IPS DF 4.7 (cell line): ENCODE results near the gene BABAM2.
"Not testable (repeated sequence)": the region's sequence is repeated elsewhere in the genome, so short reads cannot be mapped to it uniquely, and the experiment has no call there.

ENCODE experiments used
- DNase-seq: peaks from one replicate; pipeline ENCODE4 v3.0.0-alpha.2; 2013; ENCODE audit warnings: low spot score; ENCODE audit errors: extremely low read depth

Gene BABAM2

GRCh38 chr2:27973592-27973991 lies 83.1 kb downstream of the BABAM2 start:
- peak; percentile 7 for DNase-seq

GRCh38 chr2:27976308-27976707 lies 85.8 kb downstream of the BABAM2 start:
- no peak for DNase-seq

GRCh38 chr2:27977731-27978312 lies 87.3 kb downstream of the BABAM2 start:
- no peak for DNase-seq

GRCh38 chr2:27978761-27979160 lies 88.2 kb downstream of the BABAM2 start:
- DNase-seq, result not testable (repeated sequence)

- no peak for DNase-seq
Observed at GRCh38 chr2:27980242-27980641, 89.7 kb downstream of the BABAM2 start.

GRCh38 chr2:27984153-27984552 lies 93.6 kb downstream of the BABAM2 start:
- DNase-seq, result no peak

GRCh38 chr2:27988306-27988705 lies 97.8 kb downstream of the BABAM2 start:
- DNase-seq, result no peak

- no peak for DNase-seq
Observed at GRCh38 chr2:27988718-27989117, 98.2 kb downstream of the BABAM2 start.

- DNase-seq, result no peak
Observed at GRCh38 chr2:27989149-27989548, 98.6 kb downstream of the BABAM2 start.

- DNase-seq, result no peak
Observed at GRCh38 chr2:27990030-27990590, 99.6 kb downstream of the BABAM2 start.

- DNase-seq, result no peak
Observed at GRCh38 chr2:27991146-27991545, 100.6 kb downstream of the BABAM2 start.

GRCh38 chr2:27992787-27993401 lies 102.4 kb downstream of the BABAM2 start:
- no peak for DNase-seq

- no peak for DNase-seq
Observed at GRCh38 chr2:27993402-27993787, 102.9 kb downstream of the BABAM2 start.

- DNase-seq, result no peak
Observed at GRCh38 chr2:27993950-27994728, 103.6 kb downstream of the BABAM2 start.

- DNase-seq, result no peak
Observed at GRCh38 chr2:27996156-27996922, 105.8 kb downstream of the BABAM2 start.

GRCh38 chr2:28000287-28000686 lies 109.8 kb downstream of the BABAM2 start:
- DNase-seq, result no peak

- DNase-seq, result no peak
Observed at GRCh38 chr2:28002181-28002580, 111.7 kb downstream of the BABAM2 start.

GRCh38 chr2:28004086-28004485 lies 113.6 kb downstream of the BABAM2 start:
- no peak for DNase-seq

- no peak for DNase-seq
Observed at GRCh38 chr2:28009732-28010131, 119.2 kb downstream of the BABAM2 start.

- DNase-seq, result no peak
Observed at GRCh38 chr2:28011322-28011737, 120.8 kb downstream of the BABAM2 start.

- not testable (repeated sequence) for DNase-seq
Observed at GRCh38 chr2:28018474-28018873, 127.9 kb downstream of the BABAM2 start.

GRCh38 chr2:28019521-28019920 lies 129.0 kb downstream of the BABAM2 start:
- DNase-seq, result not testable (repeated sequence)
